Activated T-cell treated with anti-CD3 and anti-CD28 coated beads for 1 hour (primary cell): ENCODE data around the gene CNN2.

Experiments used
- DNase-seq: peaks from one replicate; pipeline ENCODE4 v3.0.0-alpha.2; 2020; ENCODE audit warnings: low read depth

The CNN2 gene

DNA sequence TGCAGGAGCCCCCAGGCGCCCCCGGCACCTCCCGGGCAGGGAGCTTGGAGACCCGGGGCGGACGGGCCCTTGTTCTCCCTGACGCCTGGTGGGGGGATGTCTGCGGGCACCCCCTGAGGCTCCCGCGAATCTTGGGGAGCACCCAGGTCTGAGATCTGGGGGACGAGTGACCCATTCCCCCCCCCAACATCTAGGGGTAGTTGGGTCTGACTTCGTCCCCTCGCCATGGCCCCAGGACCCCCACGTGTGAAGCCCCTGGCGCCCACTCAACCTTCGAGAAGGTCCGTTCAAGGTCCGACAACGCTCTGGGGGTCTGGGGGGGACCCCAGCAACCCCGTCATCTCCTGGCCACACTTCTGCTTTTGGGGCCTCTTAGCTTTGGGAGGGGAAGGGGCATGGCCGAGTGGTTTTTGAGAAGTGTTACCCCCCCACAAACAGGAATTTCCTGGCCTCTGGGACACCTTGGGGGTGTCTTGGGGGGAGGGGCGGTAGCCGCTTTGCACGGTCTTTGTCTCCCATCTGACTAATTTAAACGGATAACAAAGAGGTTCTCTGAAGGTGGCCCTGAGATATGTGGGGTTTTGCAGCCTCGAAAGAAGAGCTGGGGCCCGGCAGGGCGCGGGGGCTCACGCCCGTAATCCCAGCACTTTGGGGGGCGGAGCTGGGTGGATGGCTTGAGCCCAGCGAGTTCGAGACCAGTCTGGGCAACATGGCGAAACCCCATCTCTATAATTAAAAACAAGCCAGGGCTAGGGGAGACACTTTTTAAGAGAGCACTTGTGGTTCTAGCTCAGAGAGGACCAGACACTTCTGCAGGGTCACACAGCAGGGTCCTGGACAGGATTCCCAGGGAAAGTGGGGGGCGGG is 608 bp downstream of the CNN2 start:
- no peak for DNase-seq

DNA sequence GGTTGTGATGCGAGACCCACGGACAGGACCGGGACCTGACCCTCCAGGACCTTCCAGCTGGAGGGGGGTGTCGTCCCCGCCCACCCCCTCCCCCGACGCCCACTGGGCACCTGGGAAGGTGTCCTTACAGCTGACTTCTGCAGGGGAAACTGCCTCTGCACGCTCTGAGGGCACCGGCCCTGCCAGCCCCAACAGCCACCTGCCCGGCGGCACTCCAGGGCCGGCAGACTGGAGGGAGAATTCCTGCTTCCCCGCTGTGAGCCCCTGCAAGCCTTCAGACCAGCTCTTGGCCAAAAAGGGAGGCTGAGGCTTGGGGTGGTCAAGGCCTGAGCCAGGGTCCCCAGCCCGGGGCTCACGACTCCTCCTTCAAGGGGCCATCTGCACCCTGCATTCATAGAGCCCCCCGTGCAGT is 1.2 kb downstream of the CNN2 start:
- DNase-seq = no peak

DNA sequence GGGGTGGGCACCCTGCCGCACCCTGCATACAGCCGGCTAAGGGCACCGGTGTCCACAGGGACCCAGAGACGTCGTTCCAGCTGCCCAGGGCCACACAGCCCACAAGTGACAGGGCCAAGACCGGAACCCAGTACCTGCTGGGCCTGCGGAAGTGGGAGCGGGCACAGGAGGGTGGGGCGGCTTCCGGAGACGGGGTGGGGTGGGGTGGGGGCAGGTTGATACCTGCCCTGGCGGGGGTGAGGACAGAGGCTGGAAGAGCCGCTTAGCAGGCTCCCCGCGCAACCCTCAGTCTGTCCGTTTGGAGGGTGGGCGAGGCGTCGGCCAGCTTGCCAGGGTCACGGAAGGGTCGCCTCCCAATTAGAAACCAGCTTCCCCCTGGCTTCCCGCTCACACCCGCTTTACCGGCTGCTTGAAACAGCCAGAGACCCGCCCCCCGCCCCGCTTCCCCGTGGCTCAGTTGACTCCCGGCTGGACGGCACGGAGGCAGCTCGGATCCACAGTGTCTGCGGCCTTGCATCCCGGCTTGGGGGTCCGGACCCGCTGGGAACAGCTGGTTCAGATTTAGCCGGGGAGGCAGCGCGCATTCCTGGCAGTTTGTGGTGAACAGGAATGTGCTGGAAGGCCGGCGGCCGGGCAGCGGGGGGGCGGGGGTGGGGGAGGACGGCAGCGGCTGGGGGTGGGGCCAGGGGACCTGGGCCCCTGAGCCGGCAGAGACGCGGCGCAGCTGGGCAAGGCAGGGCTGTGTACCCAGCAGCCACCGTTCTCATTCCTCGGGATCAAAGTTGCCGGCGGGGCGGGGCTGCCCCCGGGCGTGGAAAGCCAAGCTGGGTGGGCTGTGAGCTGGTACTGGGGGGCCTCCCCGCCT is 1.9 kb downstream of the CNN2 start:
- DNase-seq = peak; percentile 56

DNA sequence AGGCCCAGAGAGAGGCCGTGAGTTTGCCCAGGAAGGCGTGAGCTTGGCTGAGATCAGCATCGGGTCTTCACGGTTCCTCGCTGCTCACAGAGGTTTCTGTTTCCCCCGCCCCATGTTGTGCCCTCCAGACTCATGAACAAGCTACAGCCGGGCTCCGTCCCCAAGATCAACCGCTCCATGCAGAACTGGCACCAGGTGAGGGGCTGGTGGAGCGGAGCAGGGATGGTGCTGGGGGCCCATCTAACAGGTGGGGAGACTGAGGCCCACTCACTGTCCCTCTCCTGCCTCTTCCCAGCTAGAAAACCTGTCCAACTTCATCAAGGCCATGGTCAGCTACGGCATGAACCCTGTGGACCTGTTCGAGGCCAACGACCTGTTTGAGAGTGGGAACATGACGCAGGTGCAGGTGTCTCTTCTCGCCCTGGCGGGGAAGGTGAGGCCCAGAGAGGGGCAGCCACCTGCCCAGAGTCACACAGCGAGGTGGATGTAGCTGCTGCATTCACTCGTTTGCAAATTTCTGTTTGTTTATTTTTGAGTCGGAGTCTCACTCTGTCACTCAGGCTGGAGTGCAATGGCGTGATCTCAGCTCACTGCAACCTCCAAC is 6.0 kb downstream of the CNN2 start:
- DNase-seq = no peak

DNA sequence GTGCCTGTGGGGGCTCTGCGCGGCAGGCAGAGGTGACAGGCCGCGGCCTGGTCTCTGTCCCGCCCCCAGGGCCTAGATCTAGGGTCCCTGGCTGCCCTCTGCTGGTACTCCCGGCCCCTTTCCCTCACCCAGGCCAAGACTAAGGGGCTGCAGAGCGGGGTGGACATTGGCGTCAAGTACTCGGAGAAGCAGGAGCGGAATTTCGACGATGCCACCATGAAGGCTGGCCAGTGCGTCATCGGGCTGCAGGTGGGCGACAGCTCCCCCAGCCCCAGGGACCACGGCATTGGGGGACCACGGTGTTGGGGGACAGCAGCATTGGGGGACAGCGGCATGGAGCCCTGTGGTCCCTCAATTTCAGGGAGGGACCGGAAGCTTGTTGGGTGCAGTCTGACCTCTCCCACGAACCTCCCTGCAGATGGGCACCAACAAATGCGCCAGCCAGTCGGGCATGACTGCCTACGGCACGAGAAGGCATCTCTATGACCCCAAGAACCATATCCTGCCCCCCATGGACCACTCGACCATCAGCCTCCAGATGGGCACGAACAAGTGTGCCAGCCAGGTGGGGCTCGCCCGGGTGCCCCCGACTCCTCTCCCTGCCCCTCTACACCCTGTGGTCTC is 9.7 kb downstream of the CNN2 start:
- DNase-seq = no peak

DNA sequence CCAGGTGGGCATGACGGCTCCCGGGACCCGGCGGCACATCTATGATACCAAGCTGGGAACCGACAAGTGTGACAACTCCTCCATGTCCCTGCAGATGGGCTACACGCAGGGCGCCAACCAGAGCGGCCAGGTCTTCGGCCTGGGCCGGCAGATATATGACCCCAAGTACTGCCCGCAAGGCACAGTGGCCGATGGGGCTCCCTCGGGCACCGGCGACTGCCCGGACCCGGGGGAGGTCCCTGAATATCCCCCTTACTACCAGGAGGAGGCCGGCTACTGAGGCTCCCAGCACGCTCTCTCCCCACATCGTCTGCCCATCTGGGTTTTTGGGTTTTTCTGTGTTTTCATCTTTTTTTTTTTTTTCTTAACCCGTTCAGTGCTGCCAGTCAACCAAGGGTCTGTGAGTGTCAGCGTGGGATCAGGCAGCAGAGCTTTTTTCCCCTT is 11.2 kb downstream of the CNN2 start:
- no peak for DNase-seq

DNA sequence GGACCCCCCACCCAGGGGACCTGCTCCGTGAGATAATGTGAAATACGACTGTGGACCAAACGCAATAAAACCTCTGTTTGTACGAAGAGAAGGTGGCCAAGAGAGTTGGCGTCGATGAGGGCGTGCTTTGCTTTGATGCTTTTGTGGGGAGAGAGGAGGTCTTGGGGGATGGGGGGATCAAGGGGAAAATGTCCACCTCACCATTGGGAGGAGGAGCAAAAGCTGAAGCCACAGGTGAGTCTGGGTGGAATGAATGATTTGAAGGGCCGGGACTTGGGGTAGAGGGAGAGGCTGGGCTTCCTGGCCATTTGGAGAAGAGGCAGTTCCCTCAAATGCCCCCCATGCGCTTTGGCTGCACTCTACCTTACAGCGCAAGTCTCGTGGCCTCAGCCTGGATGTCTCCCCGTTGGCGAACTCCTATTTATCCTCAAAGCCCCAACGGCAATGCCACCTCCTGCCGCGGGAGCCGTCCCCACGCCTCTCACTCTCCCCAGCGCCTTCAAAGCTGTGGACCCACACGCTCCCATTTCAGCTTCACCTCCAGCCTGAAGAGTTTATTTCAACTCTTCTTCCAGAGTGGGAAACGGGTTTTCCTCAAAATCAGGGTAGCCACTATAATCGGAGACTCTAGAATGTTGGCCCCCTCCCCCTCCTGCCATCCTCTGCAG is 12.7 kb downstream of the CNN2 start:
- DNase-seq = no peak

DNA sequence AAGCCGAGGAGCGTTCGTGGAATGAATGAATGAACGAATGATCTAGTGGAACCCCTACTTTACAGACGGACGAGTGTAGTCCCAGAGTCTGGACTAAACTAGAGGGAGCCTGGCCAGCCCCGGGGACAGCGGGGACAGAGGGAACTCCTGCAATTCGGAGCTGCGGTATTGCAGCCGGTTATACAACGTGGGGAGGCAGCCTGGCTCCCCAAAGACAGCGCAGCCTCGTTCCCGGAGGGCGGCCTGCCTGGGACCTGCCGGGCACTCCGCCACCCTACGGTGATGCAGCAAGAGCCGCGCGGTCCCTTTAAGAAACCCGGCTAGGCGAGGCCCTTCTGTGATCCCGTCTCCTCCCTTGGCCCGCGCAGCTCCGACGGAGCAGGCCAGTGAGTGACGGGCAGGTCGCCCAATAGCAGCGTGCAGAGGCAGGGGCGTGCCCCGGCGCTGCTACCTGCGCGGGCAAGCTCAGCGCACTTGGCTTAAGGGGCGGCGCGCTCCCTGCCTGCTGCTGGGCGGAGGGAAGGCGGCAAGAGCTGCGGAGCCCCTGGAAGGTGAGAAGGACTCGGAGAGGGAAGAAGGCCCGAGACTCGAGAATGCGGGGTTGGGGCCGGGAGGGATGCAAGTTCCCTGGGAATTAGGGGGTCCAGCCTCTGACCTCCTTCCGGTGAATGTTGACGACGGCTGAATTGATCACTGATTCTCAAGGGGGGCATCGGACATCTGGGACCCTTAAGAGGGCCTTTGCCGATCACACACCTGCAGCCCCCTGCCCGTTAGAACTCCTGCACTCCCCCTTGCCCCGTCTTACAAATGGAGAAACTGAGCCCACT is 13.5 kb downstream of the CNN2 start, which contains the start of gene ABCA7:
ABCA7 (plus strand) TSS at position 462 of the 830 bp plus-strand sequence. CDS start 1,255 bp downstream, outside the sequence.
- DNase-seq = peak; percentile 99

DNA sequence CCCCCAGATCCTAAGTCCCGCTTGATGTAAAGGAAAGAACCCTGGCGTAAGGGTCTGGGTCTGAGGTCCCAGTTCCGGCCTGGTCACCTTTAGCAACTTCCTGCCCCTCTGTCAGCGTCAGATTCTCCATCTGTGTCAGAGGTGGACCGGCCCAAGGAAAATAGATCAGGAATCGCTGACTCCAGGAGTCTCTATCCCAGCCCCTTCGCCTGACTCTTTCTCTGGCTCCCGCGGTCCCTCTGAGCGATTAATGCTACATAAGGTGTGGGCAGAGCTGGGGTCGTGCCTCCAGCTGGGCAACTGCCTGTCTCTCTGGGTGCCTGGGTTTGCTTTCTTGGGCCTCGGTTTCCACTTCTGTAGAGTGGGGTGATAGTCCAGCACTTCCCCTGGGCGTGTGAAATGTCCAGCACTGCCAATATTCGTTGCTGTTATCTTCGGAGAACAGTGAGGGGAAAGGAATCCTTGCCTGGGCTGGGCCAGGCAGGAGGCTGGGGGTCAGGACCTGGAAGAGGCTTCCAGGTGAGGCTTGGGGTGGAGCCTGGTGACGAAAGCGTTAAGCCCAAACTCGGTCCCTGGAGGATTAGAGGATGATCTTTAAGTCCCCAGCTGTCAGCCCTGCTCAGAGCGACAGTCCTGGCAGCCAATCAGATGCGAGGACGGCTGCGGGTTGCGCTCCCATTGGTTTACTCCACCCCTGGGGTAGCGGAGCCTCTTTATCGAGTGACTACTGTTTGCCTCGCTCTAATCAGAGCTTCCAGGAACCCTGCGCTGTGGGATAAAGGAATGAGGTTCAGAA is 14.3 kb downstream of the CNN2 start:
- DNase-seq = peak; percentile 82

DNA sequence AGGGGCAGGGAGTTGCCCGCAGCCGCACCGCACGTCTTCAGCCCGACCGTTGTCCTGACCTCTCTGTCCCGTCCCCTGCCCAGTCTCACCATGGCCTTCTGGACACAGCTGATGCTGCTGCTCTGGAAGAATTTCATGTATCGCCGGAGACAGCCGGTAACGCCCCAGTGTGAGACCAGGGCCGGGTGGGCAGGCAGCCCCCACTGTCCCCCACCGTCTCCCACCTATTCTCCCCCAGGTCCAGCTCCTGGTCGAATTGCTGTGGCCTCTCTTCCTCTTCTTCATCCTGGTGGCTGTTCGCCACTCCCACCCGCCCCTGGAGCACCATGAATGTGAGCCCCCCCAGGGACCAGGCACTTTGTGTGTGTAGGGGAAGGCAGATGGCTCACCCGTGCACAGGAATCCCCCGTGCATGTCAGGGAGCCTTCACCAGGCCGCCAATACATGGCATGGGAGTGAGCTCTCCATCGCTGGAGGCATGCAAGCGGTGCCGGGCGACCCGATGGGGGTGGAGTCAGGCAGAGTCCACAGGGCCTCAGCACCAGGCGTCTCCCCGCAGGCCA is 14.9 kb downstream of the CNN2 start:
- DNase-seq = no peak

DNA sequence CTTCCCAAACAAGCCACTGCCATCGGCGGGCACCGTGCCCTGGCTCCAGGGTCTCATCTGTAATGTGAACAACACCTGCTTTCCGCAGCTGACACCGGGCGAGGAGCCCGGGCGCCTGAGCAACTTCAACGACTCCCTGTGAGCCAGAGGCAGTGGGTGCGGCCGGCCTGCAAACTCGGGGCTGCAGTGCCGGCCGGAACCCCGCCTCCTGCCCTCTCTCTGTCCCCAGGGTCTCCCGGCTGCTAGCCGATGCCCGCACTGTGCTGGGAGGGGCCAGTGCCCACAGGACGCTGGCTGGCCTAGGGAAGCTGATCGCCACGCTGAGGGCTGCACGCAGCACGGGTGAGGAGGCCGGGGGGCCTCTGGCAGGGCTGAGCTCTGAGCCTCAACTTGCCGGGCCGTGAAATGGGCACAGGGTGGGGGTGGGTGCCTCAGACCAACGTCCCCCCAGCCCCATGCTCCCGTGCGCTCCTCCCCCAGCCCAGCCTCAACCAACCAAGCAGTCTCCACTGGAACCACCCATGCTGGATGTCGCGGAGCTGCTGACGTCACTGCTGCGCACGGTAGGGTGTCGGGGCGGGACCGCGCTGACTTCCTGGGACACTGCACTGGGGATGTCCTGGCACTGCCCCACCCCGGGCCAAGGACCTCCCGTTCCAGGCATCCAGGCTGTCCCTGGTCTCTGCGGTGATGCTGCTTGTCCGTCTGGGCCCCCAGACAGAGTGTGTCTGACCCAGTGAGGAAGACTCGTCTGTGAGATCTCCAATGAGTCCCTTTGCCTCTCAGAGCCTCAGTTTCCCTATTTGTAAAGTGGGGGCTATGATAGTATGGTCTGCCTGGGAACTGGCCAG is 15.7 kb downstream of the CNN2 start:
- no peak for DNase-seq

DNA sequence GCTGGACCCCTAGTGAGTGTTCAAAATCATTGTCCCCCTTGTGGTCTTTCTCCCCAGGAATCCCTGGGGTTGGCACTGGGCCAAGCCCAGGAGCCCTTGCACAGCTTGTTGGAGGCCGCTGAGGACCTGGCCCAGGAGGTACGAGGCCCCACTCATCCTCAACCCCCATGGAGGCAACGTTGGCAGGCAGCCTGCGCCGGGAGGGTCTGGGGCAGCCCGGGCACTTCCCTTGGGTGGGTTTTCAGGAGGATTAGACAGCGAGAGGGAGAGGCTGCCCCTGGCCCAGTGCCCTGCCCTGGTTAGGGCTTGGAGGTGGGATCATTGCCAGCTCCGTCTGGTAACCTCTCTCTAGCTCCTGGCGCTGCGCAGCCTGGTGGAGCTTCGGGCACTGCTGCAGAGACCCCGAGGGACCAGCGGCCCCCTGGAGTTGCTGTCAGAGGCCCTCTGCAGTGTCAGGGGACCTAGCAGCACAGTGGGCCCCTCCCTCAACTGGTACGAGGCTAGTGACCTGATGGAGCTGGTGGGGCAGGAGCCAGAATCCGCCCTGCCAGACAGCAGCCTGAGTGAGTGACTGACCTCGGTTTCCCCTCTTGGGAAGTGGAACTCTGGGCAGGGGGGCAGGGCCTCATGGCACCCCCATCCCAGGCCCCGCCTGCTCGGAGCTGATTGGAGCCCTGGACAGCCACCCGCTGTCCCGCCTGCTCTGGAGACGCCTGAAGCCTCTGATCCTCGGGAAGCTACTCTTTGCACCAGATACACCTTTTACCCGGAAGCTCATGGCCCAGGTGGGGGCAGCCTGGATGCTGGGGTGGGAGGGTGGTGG is 16.5 kb downstream of the CNN2 start:
- no peak for DNase-seq

DNA sequence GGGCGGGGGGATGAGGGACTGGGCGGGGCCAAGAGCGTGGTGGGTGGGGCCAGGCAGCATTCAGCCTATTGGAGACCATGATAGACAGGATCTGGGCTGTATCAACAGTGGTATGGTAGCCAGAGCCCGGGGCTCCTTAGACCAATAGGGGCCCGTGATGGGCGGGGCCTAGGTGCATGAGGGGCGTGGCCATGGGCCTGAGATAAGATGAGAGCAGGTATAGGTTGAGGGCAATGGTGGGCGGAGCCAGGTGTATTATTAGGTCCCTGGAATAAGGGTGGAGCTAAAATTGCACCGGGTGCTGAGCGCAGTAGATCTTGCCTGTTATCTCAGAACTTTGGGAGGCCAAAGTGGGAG is 18.8 kb downstream of the CNN2 start:
- DNase-seq = no peak

DNA sequence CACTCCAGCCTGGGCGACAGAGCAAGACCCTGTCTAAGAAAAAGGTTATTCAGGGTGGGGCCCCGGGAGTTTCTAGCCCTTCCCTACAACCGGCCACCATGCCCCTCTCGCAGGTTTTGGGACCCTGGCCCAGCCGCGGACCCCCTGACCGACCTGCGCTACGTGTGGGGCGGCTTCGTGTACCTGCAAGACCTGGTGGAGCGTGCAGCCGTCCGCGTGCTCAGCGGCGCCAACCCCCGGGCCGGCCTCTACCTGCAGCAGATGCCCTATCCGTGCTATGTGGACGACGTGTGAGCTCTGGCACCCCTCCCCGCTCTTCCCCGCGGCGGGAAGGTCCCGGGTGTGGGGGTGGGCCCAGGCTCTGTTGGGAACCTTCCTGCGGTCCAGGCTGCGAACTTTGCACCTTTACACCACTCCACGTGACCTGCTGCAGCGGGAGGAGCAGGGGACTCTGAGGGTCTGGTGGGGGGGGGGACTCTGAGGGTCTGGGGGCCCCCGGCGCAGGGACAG is 19.8 kb downstream of the CNN2 start:
- no peak for DNase-seq

DNA sequence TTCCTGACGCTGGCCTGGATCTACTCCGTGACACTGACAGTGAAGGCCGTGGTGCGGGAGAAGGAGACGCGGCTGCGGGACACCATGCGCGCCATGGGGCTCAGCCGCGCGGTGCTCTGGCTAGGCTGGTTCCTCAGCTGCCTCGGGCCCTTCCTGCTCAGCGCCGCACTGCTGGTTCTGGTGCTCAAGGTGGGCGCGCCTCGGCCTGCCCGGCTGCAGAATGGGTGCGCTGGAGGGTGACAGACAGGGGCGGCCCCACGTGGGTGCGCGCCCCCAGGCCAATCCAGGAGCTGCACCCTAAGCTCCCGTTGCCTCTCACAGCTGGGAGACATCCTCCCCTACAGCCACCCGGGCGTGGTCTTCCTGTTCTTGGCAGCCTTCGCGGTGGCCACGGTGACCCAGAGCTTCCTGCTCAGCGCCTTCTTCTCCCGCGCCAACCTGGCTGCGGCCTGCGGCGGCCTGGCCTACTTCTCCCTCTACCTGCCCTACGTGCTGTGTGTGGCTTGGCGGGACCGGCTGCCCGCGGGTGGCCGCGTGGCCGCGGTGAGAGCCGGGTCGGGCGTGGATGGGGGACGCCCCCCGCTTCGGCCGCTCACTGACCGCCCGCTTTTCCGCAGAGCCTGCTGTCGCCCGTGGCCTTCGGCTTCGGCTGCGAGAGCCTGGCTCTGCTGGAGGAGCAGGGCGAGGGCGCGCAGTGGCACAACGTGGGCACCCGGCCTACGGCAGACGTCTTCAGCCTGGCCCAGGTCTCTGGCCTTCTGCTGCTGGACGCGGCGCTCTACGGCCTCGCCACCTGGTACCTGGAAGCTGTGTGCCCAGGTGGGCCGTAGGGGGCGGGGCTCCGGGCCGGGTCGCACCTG is 20.7 kb downstream of the CNN2 start:
- no peak for DNase-seq

DNA sequence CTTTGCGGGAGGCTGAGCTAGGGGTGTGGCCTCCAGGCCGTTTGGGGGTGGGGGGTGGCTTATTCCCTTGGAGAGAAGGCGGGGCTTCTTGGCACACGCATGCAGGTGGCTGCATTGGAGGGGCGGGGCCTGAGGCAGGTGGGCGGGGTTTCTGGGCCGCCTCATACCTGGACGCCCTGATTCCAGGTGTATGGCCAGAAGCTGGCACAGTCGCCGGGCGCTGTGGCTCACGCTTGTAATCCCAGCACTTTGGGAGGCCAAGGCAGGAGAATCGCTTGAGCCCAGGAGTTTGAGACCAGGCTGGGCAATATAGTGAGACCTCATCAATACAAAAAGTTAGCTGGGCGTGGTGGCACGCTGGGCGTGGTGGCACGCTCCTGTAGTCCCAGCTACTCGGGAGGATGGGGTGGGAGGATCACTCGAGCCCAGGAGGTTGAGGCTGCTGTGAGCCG is 21.3 kb downstream of the CNN2 start:
- DNase-seq = no peak
